ENCODE measurements around the gene GABPB2.

DNA sequence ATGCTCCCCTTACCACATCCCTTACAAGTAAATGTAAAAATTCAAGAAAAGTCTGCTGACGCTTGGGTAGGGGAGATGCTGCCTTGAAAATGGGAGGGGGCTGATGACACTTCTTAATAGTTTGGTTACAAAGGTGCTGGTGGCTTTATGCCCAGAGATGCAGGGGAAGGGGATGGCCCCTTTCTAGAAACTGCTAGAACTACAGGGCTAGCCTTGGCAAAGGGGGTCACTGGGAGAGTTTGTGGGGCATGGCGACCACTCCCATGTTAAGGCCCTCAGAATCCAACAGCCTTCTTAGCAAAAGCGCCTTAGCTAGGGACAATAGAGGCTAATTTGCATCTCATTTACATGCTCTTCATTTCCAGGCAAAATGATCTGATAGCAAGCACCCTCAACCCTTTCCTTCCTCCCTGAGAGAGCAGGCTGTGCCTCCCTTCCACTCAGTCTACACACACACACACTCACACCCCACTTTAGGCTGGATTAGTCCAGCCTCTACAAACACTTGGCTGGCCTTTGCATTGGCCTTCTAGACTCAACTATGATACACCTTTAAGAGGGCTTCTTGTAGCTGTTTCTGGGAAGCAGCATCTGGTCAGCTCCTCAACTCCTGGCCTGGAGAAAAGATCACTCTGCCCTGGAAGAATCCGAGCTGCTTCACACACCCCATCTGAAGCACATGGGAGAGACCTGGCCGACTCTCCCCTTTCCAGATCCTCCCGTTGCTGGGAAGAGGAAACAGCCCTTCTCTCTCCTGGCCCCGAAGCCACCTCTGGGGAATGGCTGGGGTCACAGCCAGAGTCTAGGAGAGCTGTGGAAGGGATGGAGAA, 74.1 kb downstream of the GABPB2 start:
- TF ChIP-seq CTCF (IDR thresholded peaks at IDR 0.05; ENCODE audit: insufficient read depth, low read depth, low read length) (no peak), EZH2 (IDR thresholded peaks at IDR 0.05; ENCODE audit: insufficient read depth, low read length) (no peak)

All from astrocyte (in vitro differentiated cells and primary cell).